SK-MEL-5 (cell line): ENCODE measurements around the gene UPK3B. TPM values are rescaled to one million over a fixed set of nuclear protein-coding genes. Genes with fewer than 3 reads are reported as not detected.
"Not testable (repeated sequence)": the region's sequence is repeated elsewhere in the genome, so short reads cannot be mapped to it uniquely, and the experiment has no call there.

Experiments used
- DNase-seq: peaks from one replicate; pipeline ENCODE4 v3.0.0-alpha.2; 2016; ENCODE audit warnings: low read depth, low spot score
- in situ Hi-C: cut with HindIII; loops from 2 replicates; pipeline ENCODE4 v1.10.0; 2016; ENCODE audit warnings: low sequenced_read_pairs, high pct_unique_total_duplicates, low pct_unique_long_range_greater_than_20kb
- polyA plus RNA-seq, 2 experiments: library from polyadenylated mRNA; depleted of rRNA; stranded (reverse); fragments of >200 nt; gene quantifications; 2 replicates each; pipeline ENCODE4 v1.2.3, GENCODE V29; 2015
- total RNA-seq: library from RNA; depleted of rRNA; stranded (reverse); fragments of >200 nt; shearing (Covaris generic); gene quantifications from 2 replicates; pipeline ENCODE4 v1.2.3, GENCODE V29; 2014; rRNA removed

UPK3B gene
- total RNA-seq: not detected in 2 replicates
- 0.13 TPM in 1 of 2 replicates, not detected in the other for polyA plus RNA-seq (2015; cell fraction: cytosol; rRNA removed)
- polyA plus RNA-seq (2015; cell fraction: nucleus; rRNA removed): 0.45 TPM in 1 of 2 replicates, not detected in the other

DNA sequence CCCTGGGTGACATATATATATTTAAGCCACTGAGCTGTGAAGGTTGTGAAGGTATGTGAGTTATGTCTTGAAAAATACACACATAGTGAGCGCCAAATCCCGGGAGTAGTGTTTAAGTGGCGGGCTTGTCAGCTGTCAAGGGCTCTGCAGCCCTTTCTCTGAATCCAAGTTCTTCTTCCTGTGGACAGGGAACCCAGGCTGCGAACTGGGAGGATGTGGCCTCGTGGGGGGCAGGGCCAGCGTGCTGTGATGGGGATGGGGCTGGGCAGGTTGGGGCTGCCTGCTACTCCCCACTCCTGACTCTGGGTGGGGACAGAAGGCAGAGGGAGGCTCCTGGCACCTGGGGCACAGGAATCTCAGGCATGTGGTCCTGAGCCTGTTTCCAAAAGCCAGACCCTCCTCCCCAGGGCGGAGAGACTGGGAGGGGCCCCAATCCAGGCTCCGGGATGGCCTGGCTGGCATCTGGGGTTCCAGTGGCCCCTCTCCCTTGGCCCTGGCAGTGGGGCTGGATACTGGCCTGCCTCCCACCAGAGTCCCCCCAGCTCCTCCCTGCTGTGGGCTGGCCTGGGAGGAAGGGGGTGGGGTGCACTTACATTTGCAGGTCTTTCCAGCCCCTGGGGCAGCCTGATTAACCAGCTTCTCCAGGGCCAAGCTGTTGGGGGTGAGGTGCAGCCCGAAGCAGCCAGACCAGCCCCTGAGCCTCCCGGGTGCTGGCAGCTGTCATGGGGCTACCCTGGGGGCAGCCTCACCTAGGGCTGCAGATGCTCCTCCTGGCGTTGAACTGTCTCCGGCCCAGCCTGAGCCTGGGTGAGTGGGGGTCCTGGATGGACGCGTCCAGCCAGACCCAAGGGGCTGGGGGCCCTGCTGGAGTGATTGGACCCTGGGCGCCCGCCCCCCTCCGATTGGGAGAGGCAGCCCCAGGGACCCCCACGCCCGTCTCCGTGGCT lies at the start of gene UPK3B:
Gene UPK3B, plus strand, starts transcription at position 622 of the 947 bp plus-strand sequence. Its CDS starts 101 bp downstream, at position 723.
- in situ Hi-C loops: no loop called here
- DNase-seq: no peak

DNA sequence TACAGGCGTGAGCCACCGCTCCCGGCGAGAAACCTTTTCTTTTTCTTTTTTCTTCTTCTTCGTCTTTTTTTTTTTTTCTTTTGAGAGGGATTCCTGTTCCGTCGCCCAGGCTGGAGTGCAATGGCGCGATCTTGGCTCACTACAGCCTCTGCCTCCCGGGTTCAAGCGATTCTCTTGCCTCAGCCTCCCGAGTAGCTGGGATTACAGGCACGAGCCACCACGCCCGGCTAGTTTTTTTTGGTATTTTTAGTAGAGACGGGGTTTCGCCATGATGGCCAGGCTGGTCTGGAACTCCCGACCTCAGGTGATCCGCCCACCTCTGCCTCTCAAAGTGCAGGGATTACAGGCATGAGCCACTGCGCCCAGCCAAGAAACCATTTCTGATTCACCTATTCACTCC lies 49.6 kb upstream of the UPK3B start:
- DNase-seq, in situ Hi-C loops: not testable (repeated sequence)

DNA sequence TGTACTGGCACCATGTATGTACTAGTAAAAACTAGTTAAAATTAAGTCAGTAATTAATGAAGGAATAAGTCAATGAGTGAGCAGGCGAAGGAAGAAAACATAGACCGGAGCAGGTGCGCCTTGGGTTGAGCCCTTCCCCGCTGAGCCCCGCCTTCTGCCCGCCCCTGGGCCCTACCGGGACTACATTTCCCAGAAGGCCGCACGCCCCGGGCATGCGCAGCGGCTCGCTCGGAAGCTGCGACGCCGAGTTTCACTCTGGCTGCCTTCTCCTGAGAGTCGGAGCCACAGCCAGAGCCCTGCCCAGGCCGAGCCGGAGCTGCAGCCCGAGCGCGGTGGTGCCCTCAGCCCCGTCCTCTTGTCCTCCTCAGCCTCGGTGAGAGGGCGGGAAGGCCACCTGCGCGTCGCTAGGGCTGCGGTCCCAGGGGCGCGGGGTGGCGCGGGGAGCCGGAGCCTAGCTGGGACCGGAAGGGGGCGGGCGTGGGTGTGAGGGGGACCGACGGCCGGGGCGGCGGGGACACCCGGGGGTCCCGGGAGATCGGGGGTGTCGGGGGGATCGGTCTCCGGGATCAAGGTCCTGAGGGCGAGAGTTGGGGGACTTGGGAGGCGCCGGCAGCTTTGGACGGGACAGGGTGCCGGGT lies 48.8 kb upstream of the UPK3B start, which contains the start of gene DTX2:
Gene DTX2, plus strand, starts transcription at position 246 of the 638 bp plus-strand sequence. CDS start 18,801 bp downstream, outside the sequence.
- DNase-seq, in situ Hi-C loops: not testable (repeated sequence)

- DNase-seq, in situ Hi-C loops: not testable (repeated sequence)
Observed at GRCh38 chr7:76462271-76462882, 48.0 kb upstream of the UPK3B start.

DNA sequence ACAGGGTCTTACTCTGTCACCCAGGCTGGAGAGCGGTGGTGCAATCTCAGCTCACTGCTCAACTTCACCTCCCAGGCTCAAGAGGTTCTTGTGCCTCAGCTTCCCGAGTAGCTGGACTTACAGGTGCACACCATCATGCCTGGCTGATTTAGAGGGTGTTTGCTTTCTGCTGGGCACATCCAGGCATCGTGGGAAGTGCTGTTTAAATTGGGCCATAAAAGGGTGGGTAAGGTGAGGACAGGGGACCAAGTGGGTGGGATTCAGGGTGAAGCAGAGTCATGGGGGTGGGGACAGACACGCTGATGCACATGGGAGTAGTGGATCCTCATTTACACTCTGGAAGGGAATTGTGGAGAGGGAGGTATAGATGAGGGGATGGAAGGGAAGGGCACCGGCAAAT lies 45.4 kb upstream of the UPK3B start:
- in situ Hi-C loops: not testable (repeated sequence)

DNA sequence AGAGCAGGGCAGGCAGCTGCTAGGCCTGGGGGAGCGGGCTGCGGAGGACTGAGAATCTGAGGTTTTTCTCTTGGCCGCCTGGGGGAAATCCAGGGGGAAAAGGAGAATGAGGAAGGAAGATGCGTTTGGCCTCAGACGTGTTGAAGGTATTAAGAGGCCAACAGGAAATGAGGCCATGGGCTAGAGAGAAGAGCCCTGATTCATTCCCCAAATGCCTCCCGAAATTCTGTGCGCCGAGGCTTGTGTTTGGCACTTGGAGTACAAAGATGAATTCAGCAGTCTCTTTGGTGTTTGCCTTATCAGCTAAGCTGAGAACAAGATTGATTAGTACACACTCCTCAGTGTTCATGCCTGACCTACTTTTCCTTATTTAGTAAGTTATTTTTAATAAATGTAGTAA lies 44.4 kb upstream of the UPK3B start:
- DNase-seq, in situ Hi-C loops: not testable (repeated sequence)

More for the DNA sequence above, 45.4 kb upstream of the UPK3B start:
- not testable (repeated sequence) for DNase-seq

DNA sequence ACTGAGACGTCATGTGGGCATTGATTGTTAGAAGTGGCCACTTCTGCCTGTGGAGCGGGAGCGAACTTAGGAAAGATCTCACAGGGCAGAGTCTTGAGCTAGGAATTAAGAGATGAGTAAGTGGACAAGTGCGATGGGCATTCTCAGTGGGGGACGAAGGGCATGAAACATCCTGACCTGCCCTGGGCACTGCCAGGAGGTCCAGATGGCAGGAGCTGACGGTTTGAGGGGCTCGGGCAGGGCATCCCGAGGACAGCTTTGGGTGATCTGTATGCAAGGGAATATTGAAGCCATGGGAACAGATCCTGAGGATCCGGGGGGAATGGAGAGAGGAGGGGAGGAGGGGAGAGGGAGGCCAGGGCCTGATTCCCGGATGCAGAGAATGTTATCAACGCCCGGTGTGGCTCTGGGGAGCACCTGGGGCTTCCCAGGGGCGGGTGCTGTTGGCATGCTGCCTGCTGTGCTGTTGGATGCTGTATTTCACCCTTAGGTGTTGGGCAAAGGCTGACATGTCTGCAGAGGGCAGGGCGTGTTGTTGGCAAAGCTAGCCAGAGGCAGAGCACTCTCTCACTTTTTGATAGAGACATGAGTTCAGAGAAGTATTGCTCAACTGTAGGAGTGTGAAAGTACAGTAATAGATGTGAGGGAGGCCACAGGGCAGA lies 42.5 kb upstream of the UPK3B start:
- DNase-seq, in situ Hi-C loops: not testable (repeated sequence)

GRCh38 chr7:76471556-76472221 lies 38.7 kb upstream of the UPK3B start:
- in situ Hi-C loops: not testable (repeated sequence)
- DNase-seq: peak; percentile 27

DNA sequence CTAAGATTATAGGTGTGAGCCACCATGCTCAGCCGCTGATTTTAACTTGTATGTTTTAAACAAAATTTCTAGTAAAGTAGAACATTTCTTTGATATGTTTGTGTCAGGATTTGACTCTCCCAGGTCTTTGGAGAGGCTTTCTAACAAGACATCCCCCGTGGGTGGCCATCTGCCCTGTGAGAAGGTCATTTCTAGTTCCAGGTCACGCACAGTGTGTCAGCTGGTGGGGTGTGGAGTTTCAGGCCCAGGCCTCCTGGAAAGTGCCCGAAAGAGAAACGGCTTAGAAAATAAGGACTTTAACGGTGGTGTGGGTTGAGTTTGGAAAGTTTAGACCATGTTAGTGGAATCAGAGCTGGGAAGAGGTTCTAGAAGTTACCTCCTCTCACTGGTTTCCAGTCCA lies 37.3 kb upstream of the UPK3B start:
- in situ Hi-C loops, DNase-seq: not testable (repeated sequence)

- in situ Hi-C loops, DNase-seq: not testable (repeated sequence)
Observed at GRCh38 chr7:76476280-76476679, 34.1 kb upstream of the UPK3B start.

DNA sequence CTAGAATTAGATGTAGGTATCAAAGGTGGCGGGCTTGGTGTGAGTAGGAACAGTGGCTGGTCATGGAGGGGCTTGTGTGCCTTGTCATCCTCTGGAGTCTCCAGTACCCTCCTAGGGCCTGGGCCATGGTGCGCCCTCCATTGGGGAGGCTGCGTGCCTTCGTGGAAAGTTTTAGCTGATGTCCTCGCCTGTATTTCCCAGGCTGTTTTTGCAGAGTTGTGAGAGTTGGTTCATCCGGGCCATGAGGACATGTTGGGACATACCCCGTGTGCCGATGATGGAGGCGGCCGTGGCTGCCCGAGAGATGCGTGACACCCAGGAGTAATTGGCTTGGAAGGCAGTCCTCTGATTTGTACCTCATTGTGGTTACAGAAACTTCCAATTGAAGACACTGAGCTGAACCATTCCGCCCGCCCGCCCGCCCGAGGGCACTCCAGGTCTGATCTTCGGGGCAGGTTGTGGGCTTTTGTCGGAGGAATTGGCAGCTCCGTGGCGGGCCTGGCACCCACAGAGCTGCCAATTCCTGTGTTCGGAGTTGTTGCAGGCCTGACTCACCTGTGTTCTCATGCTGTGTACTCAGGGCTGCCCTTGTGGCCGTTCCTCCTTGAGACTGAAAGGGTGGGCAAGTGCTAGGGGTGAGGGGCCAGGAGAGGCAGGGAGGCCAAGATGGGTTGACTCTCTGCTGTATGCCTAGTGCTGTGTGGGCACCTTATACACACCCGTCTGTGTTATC lies 33.4 kb upstream of the UPK3B start:
- in situ Hi-C loops: not testable (repeated sequence)

DNA sequence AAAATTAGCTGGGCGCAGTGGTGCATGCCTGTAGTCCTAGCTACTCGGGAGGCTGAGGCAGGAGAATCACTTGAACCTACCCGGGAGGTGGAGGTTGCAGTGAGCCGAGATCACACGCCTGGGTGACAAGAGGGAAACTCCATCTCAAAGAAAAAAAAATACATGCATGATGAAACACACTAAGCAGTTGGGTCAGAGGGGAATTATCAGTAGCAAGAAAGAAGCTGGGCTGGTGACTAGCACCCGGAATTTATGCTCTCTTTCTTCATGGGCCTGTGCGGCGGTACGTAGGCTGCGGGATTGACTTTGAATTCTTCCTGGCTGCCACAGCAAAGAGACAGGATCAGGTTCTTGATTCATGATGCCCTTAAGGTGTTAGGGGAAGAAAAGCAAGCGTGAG lies 30.7 kb upstream of the UPK3B start:
- DNase-seq, in situ Hi-C loops: not testable (repeated sequence)

More for the DNA sequence above, 33.4 kb upstream of the UPK3B start:
- DNase-seq: not testable (repeated sequence)

GRCh38 chr7:76480403-76481253 lies 29.7 kb upstream of the UPK3B start:
- in situ Hi-C loops, DNase-seq: not testable (repeated sequence)

DNA sequence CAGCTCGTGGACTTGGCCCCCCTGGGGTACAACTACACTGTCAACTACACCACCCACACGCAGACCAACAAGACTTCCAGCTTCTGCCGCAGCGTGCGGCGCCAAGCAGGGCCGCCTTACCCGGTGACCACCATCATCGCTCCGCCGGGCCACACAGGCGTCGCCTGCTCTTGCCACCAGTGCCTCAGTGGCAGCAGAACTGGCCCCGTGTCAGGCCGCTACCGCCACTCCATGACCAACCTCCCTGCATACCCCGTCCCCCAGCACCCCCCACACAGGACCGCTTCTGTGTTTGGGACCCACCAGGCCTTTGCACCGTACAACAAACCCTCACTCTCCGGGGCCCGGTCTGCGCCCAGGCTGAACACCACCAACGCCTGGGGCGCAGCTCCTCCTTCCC lies 27.7 kb upstream of the UPK3B start:
- in situ Hi-C loops, DNase-seq: not testable (repeated sequence)

DNA sequence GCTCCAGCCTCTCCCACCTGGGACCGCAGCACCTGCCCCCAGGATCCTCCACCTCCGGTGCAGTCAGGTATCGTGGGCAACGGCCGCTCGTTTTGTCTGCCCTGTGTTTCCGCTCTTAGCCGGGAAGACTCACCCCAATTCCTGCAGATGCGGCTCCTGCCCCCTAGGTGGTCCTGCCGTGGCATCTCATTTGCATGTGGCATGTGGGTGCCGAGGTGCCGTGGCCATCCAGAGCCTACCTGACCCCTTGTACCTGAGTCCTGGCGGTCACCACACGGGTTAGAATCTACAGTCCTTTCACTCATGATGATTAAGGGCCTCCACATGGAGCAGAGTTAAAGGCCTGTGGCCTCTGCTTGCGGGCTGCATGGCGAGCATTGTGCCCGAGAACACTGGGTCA lies 27.3 kb upstream of the UPK3B start:
- DNase-seq, in situ Hi-C loops: not testable (repeated sequence)
